CD4-positive, alpha-beta memory T cell (primary cell): ENCODE data around the gene FIBCD1. TPM values are rescaled to one million over a fixed set of nuclear protein-coding genes. Genes with fewer than 3 reads are reported as not detected.

Experiments used
- CTCF ChIA-PET: fragments of 350-600 bp; sonication (Branson Sonifier 250); formaldehyde crosslinking; loops from one replicate; lab custom pipeline; 2021; ENCODE audit warnings: inconsistent platforms; ENCODE audit not compliant: partially characterized antibody; lab: Charles Lee
- POLR2A ChIA-PET: fragments of 350-600 bp; sonication (Branson Sonifier 250); formaldehyde crosslinking; loops from one replicate; lab custom pipeline; 2021; ENCODE audit not compliant: partially characterized antibody; lab: Charles Lee
- DNase-seq, 5 donors: peaks; one replicate each; pipeline versions ENCODE4 v3.0.0 to v3.0.0-alpha.2; 2020 to 2022; ENCODE audit warnings: mixed read lengths in 1 of 5
- H3K27ac ChIP-seq: one replicate; pipeline ENCODE4 v1.7.0; 2013; ENCODE audit warnings: low read depth, low read length
- H3K27me3 ChIP-seq: 2 replicates; pipeline ENCODE4 v1.7.0; 2013; ENCODE audit warnings: mild to moderate bottlenecking, low read length, moderate library complexity; ENCODE audit not compliant: insufficient read depth
- H3K36me3 ChIP-seq: 2 replicates; pipeline ENCODE4 v1.7.0; 2013; ENCODE audit warnings: mild to moderate bottlenecking, low read length, moderate library complexity; ENCODE audit not compliant: insufficient read depth
- H3K4me1 ChIP-seq: 2 replicates; pipeline ENCODE4 v1.7.0; 2013; ENCODE audit warnings: mild to moderate bottlenecking, low read length, moderate library complexity; ENCODE audit not compliant: insufficient read depth
- H3K4me3 ChIP-seq, 2 donors: one replicate each; pipeline ENCODE4 v1.7.0; 2013; ENCODE audit warnings: low read length in 2 of 2, mild to moderate bottlenecking in 1 of 2
- H3K9me3 ChIP-seq, 2 donors: one replicate each; pipeline ENCODE4 v1.7.0; 2013; ENCODE audit warnings: low read length in 2 of 2, control low read depth in 1 of 2; ENCODE audit not compliant: control insufficient read depth in 1 of 2
- H3K27ac Mint-ChIP-seq, 7 donors: one replicate each; pipeline ENCODE4 v1.8.0; 2020 to 2021; ENCODE audit warnings: mixed read lengths in 7 of 7, mild to moderate bottlenecking in 6 of 7, inconsistent platforms in 3 of 7, moderate library complexity in 3 of 7
- H3K27me3 Mint-ChIP-seq, 2 donors: one replicate each; pipeline ENCODE4 v1.8.0; 2020 to 2021; ENCODE audit warnings: mixed read lengths in 2 of 2
- H3K36me3 Mint-ChIP-seq, 2 donors: one replicate each; pipeline ENCODE4 v1.8.0; 2020 to 2021; ENCODE audit warnings: mixed read lengths in 2 of 2, inconsistent platforms in 1 of 2, mild to moderate bottlenecking in 1 of 2
- H3K4me1 Mint-ChIP-seq, 4 donors: one replicate each; pipeline ENCODE4 v1.8.0; 2020 to 2021; ENCODE audit warnings: mixed read lengths in 4 of 4, mild to moderate bottlenecking in 1 of 4
- H3K4me3 Mint-ChIP-seq, 8 donors: one replicate each; pipeline ENCODE4 v1.8.0; 2020 to 2021; ENCODE audit warnings: mixed read lengths in 8 of 8, mild to moderate bottlenecking in 7 of 8, moderate library complexity in 6 of 8, inconsistent platforms in 3 of 8
- H3K9me3 Mint-ChIP-seq, 8 donors: one replicate each; pipeline ENCODE4 v1.8.0; 2020 to 2021; ENCODE audit warnings: mixed read lengths in 8 of 8, mild to moderate bottlenecking in 5 of 8, inconsistent platforms in 3 of 8, moderate library complexity in 1 of 8
- intact Hi-C: fragments of 100-400 bp; cut with micrococcal nuclease; formaldehyde crosslinking; loops from one replicate; pipeline ENCODE4 v1.15.1; 2023
- polyA plus RNA-seq, 2 donors: library from polyadenylated mRNA; unstranded; fragments of 300-500 nt; fragmentation: Illumina TruSeq; gene quantifications; one replicate each; pipeline ENCODE4 v1.2.3, GENCODE V29; 2021
- total RNA-seq, 2 experiments: library from RNA; stranded (reverse); gene quantifications; one replicate each; pipeline ENCODE4 v1.2.3, GENCODE V29; 2021

FIBCD1 gene
- total and polyA plus RNA-seq, 4 experiments from 2014 or later: not detected

- Mint-ChIP-seq H3K27me3 (peaks cover 6 to 7% of the 10 kb centered on the region in 2 donors), H3K9me3 (no peaks in the 10 kb centered on the region), H3K27ac (no peak overlapping the region), H3K4me3 (no peak overlapping the region), H3K4me1 (no peaks in the 10 kb centered on the region), H3K36me3 (no peaks in the 10 kb centered on the region)
- H3K4me1 ChIP-seq: no peaks in the 10 kb centered on the region
- H3K36me3 ChIP-seq: no peaks in the 10 kb centered on the region
- intact Hi-C loops: no loop called here
- H3K27me3 ChIP-seq: peaks cover 22% of the 10 kb centered on the region
- ChIA-PET CTCF (no interaction called here), POLR2A (no interaction called here)
- no peaks in the 10 kb centered on the region for H3K9me3 ChIP-seq
- no peak for DNase-seq
- no peak overlapping the region for H3K4me3 ChIP-seq
- H3K27ac ChIP-seq: no peak overlapping the region
These were observed 41.5 kb upstream of the FIBCD1 start for GRCh38 chr9:130980526-130980925.

GRCh38 chr9:130979591-130980385 is 40.7 kb upstream of the FIBCD1 start:
- Mint-ChIP-seq H3K9me3 (no peaks in the 10 kb centered on the region), H3K36me3 (no peaks in the 10 kb centered on the region), H3K27ac (no peak overlapping the region), H3K4me3 (no peak overlapping the region), H3K4me1 (no peaks in the 10 kb centered on the region), H3K27me3 (peaks cover 10 to 12% of the 10 kb centered on the region in 2 donors)
- H3K4me1 ChIP-seq: no peaks in the 10 kb centered on the region
- no peak for DNase-seq
- peaks cover 22% of the 10 kb centered on the region for H3K27me3 ChIP-seq
- ChIA-PET POLR2A (no interaction called here), CTCF (no interaction called here)
- H3K27ac ChIP-seq: no peak overlapping the region
- H3K36me3 ChIP-seq: no peaks in the 10 kb centered on the region
- no peaks in the 10 kb centered on the region for H3K9me3 ChIP-seq
- H3K4me3 ChIP-seq: no peak overlapping the region
- intact Hi-C loops: no loop called here

- Mint-ChIP-seq H3K4me3 (no peak overlapping the region), H3K27me3 (peaks cover 11 to 14% of the 10 kb centered on the region in 2 donors), H3K27ac (no peak overlapping the region), H3K9me3 (no peaks in the 10 kb centered on the region), H3K36me3 (no peaks in the 10 kb centered on the region), H3K4me1 (no peaks in the 10 kb centered on the region)
- ChIA-PET CTCF (no interaction called here), POLR2A (no interaction called here)
- DNase-seq: no peak
- Histone ChIP-seq H3K27me3 (peaks cover 22% of the 10 kb centered on the region), H3K36me3 (no peaks in the 10 kb centered on the region), H3K9me3 (no peaks in the 10 kb centered on the region), H3K27ac (no peak overlapping the region), H3K4me3 (no peak overlapping the region), H3K4me1 (no peaks in the 10 kb centered on the region)
- intact Hi-C loops: no loop called here
These were observed 38.8 kb upstream of the FIBCD1 start for GRCh38 chr9:130977811-130978221.

- ChIA-PET CTCF (interaction anchor here (0.9 to 1.5 kb wide), 2 partner anchors 9 to 70 kb away, joined by 4 to 5 read pairs; no protein-coding TSS in a partner anchor), POLR2A (no interaction called here)
- no peak overlapping the region for H3K4me3 ChIP-seq
- DNase-seq: no peak
- no peaks in the 10 kb centered on the region for H3K4me1 ChIP-seq
- H3K27me3 Mint-ChIP-seq: peaks cover 11 to 21% of the 10 kb centered on the region in 2 donors
- intact Hi-C loops: no loop called here
- H3K9me3 ChIP-seq: no peaks in the 10 kb centered on the region
- no peaks in the 10 kb centered on the region for H3K36me3 Mint-ChIP-seq
- H3K27me3 ChIP-seq: peaks cover 12% of the 10 kb centered on the region
- no peaks in the 10 kb centered on the region for H3K4me1 Mint-ChIP-seq
- no peaks in the 10 kb centered on the region for H3K36me3 ChIP-seq
- H3K4me3 Mint-ChIP-seq: no peak overlapping the region
- H3K27ac Mint-ChIP-seq: no peak overlapping the region
- no peaks in the 10 kb centered on the region for H3K9me3 Mint-ChIP-seq
- H3K27ac ChIP-seq: no peak overlapping the region
These were observed 37.1 kb upstream of the FIBCD1 start for GRCh38 chr9:130975932-130976841.

- Mint-ChIP-seq H3K27me3 (peaks cover 9 to 21% of the 10 kb centered on the region in 2 donors), H3K9me3 (no peaks in the 10 kb centered on the region), H3K4me3 (no peak overlapping the region), H3K4me1 (no peaks in the 10 kb centered on the region), H3K27ac (no peak overlapping the region), H3K36me3 (no peaks in the 10 kb centered on the region)
- ChIA-PET POLR2A (no interaction called here), CTCF (interaction anchor here (0.9 to 1.5 kb wide), 2 partner anchors 10 to 71 kb away, joined by 4 to 5 read pairs; no protein-coding TSS in a partner anchor)
- H3K4me1 ChIP-seq: no peaks in the 10 kb centered on the region
- H3K4me3 ChIP-seq: no peak overlapping the region
- H3K36me3 ChIP-seq: no peaks in the 10 kb centered on the region
- no peak for DNase-seq
- H3K27ac ChIP-seq: no peak overlapping the region
- intact Hi-C loops: no loop called here
- peaks cover 9% of the 10 kb centered on the region for H3K27me3 ChIP-seq
- no peaks in the 10 kb centered on the region for H3K9me3 ChIP-seq
These were observed 36.1 kb upstream of the FIBCD1 start for GRCh38 chr9:130975156-130975555.

- Mint-ChIP-seq H3K4me1 (no peaks in the 10 kb centered on the region), H3K36me3 (no peaks in the 10 kb centered on the region), H3K27ac (no peak overlapping the region), H3K9me3 (no peaks in the 10 kb centered on the region), H3K4me3 (no peak overlapping the region), H3K27me3 (peaks cover 8 to 21% of the 10 kb centered on the region in 2 donors)
- no peak for DNase-seq
- intact Hi-C loops: no loop called here
- POLR2A ChIA-PET: no interaction called here
- Histone ChIP-seq H3K36me3 (no peaks in the 10 kb centered on the region), H3K27ac (no peak overlapping the region), H3K4me3 (no peak overlapping the region), H3K4me1 (no peaks in the 10 kb centered on the region), H3K9me3 (no peaks in the 10 kb centered on the region), H3K27me3 (peaks cover 6% of the 10 kb centered on the region)
- CTCF ChIA-PET: no interaction called here
These were observed 35.6 kb upstream of the FIBCD1 start for GRCh38 chr9:130974697-130975096.

GRCh38 chr9:130973686-130974281 is 34.7 kb upstream of the FIBCD1 start:
- no peaks in the 10 kb centered on the region for H3K4me1 Mint-ChIP-seq
- H3K4me3 ChIP-seq: no peak overlapping the region
- H3K27me3 Mint-ChIP-seq: peaks cover 8 to 18% of the 10 kb centered on the region in 2 donors
- no peaks in the 10 kb centered on the region for H3K4me1 ChIP-seq
- ChIA-PET CTCF (no interaction called here), POLR2A (no interaction called here)
- H3K36me3 ChIP-seq: no peaks in the 10 kb centered on the region
- H3K36me3 Mint-ChIP-seq: no peaks in the 10 kb centered on the region
- H3K27ac ChIP-seq: no peak overlapping the region
- no peak overlapping the region for H3K4me3 Mint-ChIP-seq
- H3K9me3 ChIP-seq: no peaks in the 10 kb centered on the region
- peaks cover 6% of the 10 kb centered on the region for H3K27me3 ChIP-seq
- H3K9me3 Mint-ChIP-seq: no peaks in the 10 kb centered on the region
- intact Hi-C loops: no loop called here
- H3K27ac Mint-ChIP-seq: no peak overlapping the region
- no peak for DNase-seq
